Right lobe of liver (tissue), 6 donors: ENCODE results near the gene NRXN3. TPM values are rescaled to one million over a fixed set of nuclear protein-coding genes. Genes with fewer than 3 reads are reported as not detected.

Experiments
- ATAC-seq, 4 donors: fragments of 200-7000 bp; cut with Tn5 transposase; one replicate each; pipeline ENCODE4 v1.9.1; 2020; ENCODE audit warnings: mild to moderate bottlenecking in 4 of 4, moderate library complexity in 4 of 4
- DNase-seq, 3 donors: peaks; one replicate each; pipeline ENCODE4 v3.0.0-alpha.2; 2020
- H3K27ac ChIP-seq, 3 donors: fragments of 200-600 bp; one replicate each; pipeline ENCODE4 v1.8.0; 2022
- H3K27me3 ChIP-seq, 2 donors: fragments of 200-600 bp; one replicate each; pipeline ENCODE4 v1.8.0; 2022
- H3K36me3 ChIP-seq, 4 donors: fragments of 200-600 bp; sonication (generic) in 1 of 4; one replicate each; pipeline versions ENCODE4 v1.5.1 to v1.8.0; 2017 to 2022; ENCODE audit warnings: control low read depth in 1 of 4
- H3K4me1 ChIP-seq, 4 donors: fragments of 200-600 bp; sonication (generic) in 1 of 4; one replicate each; pipeline versions ENCODE4 v1.5.1 to v1.8.0; 2017 to 2022; ENCODE audit warnings: control low read depth in 1 of 4
- H3K4me3 ChIP-seq, 3 donors: fragments of 200-600 bp; one replicate each; pipeline ENCODE4 v1.8.0; 2022
- H3K9me3 ChIP-seq, 4 donors: fragments of 200-600 bp; sonication (generic) in 1 of 4; one replicate each; pipeline versions ENCODE4 v1.5.1 to v1.8.0; 2017 to 2022; ENCODE audit warnings: control low read depth in 1 of 4
- CTCF ChIP-seq, 4 donors: fragments of 200-600 bp in 3 of 4; fragments of 450-650 bp in 1 of 4; IDR thresholded peaks; one replicate each; pipeline versions ENCODE4 v1.5.1 to v1.8.0; 2016 to 2022; ENCODE audit warnings: antibody characterized with exemption in 4 of 4, mild to moderate bottlenecking in 2 of 4
- POLR2A ChIP-seq: fragments of 450-650 bp; IDR thresholded peaks from one replicate; pipeline ENCODE4 v1.6.1; 2017; ENCODE audit warnings: antibody characterized with exemption, mild to moderate bottlenecking
- WGBS: methylation state at CpG from one replicate; pipeline ENCODE4 v1.1.6; 2018; ENCODE audit warnings: low coverage, low lambda C conversion rate; ENCODE audit not compliant: insufficient coverage; ENCODE audit errors: missing lambda C conversion rate; 5-methylcytosine and 5-hydroxymethylcytosine counted together
- intact Hi-C, 2 donors: fragments of 100-400 bp; cut with DNase I; formaldehyde crosslinking; loops; one replicate each; pipeline versions ENCODE4 v1.11.2 to v1.14.1; 2022
- total RNA-seq, 6 experiments: library from RNA; depleted of rRNA in 2 of 6; stranded (reverse); fragments of >200 nt in 2 of 6; fragmentation: NEBNext Ultra II Directional in 3 of 6; extraction: Animal tissue kit (Norgen Biotek cat#: 25700) in 3 of 6; gene quantifications; one replicate each; pipeline versions ENCODE4 v1.1.0 to v1.2.4, GENCODE V29; 2016 to 2023
- donor health status: DM: no; HTN: yes; CAD: no.
- donor health status: DM: no; HTN: no; CAD: no.
- donor health status: DM: no; HTN: no; CAD: no.
- donor health status: DM: no; HTN: yes; CAD: no.
- donor health status: DM: no; HTN: yes; CAD: no.

Gene NRXN3
- total RNA-seq, 6 experiments from 2014 or later: 0.06 to 0.51 (median 0.23) TPM; not detected in 1

DNA sequence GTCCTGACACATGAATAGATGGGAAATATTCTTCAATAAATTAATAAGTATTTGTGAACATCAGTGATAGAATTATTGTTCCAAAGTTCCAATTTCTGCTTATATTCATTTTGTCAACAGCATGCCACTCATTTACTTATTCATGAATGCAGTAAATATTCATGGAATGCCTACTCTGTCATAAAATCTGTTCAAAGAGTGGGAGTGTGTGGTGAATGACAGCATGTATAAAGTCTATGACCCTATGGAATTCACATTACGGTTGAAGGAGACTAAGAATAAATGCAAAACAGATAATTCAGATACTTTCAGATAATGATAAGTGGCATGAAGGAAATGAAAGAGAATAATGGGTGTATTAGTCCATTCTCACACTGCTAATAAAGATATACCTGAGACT is 494.7 kb downstream of the NRXN3 start:
- intact Hi-C loops: no loop called here
- no peaks in the 10 kb centered on the region for H3K9me3 ChIP-seq
- H3K27ac ChIP-seq: no peak overlapping the region
- 36% methylated on average over 1 of the region's 1 CpG for WGBS
- DNase-seq (no peak), ATAC-seq (no peak)
- H3K4me1 ChIP-seq: no peaks in the 10 kb centered on the region
- H3K36me3 ChIP-seq: no peaks in the 10 kb centered on the region
- TF ChIP-seq POLR2A: no peak
- no peak for TF ChIP-seq CTCF (IDR thresholded peaks at IDR 0.05)
- no peak overlapping the region for H3K4me3 ChIP-seq
- H3K27me3 ChIP-seq: no peaks in the 10 kb centered on the region

GRCh38 chr14:78666336-78667056 is 496.3 kb downstream of the NRXN3 start:
- TF ChIP-seq CTCF (IDR thresholded peaks at IDR 0.05) (no peak), POLR2A (no peak)
- Histone ChIP-seq H3K9me3 (no peaks in the 10 kb centered on the region), H3K36me3 (no peaks in the 10 kb centered on the region), H3K27me3 (no peaks in the 10 kb centered on the region), H3K4me1 (no peaks in the 10 kb centered on the region), H3K4me3 (no peak overlapping the region), H3K27ac (no peak overlapping the region)
- DNase-seq (no peak), ATAC-seq (no peak)
- intact Hi-C loops: no loop called here
- 41% methylated on average over 5 of the region's 5 CpGs for WGBS

- WGBS: 32% methylated on average over 1 of the region's 1 CpG
- no peaks in the 10 kb centered on the region for H3K4me1 ChIP-seq
- no peak overlapping the region for H3K4me3 ChIP-seq
- no peaks in the 10 kb centered on the region for H3K27me3 ChIP-seq
- no peak for DNase-seq
- no peak overlapping the region for H3K27ac ChIP-seq
- no peaks in the 10 kb centered on the region for H3K9me3 ChIP-seq
- TF ChIP-seq CTCF (IDR thresholded peaks at IDR 0.05) (no peak), POLR2A (no peak)
- ATAC-seq: no peak
- no peaks in the 10 kb centered on the region for H3K36me3 ChIP-seq
- intact Hi-C loops: no loop called here
Measured at GRCh38 chr14:78667141-78667540, 497.0 kb downstream of the NRXN3 start.

GRCh38 chr14:78673845-78674244 is 503.7 kb downstream of the NRXN3 start:
- 55% methylated on average over 2 of the region's 3 CpGs for WGBS
- Histone ChIP-seq H3K4me3 (no peak overlapping the region), H3K27ac (no peak overlapping the region), H3K9me3 (no peaks in the 10 kb centered on the region), H3K4me1 (no peaks in the 10 kb centered on the region), H3K27me3 (no peaks in the 10 kb centered on the region), H3K36me3 (no peaks in the 10 kb centered on the region)
- intact Hi-C loops: no loop called here
- TF ChIP-seq CTCF (IDR thresholded peaks at IDR 0.05) (no peak), POLR2A (no peak)
- ATAC-seq (no peak), DNase-seq (no peak)

DNA sequence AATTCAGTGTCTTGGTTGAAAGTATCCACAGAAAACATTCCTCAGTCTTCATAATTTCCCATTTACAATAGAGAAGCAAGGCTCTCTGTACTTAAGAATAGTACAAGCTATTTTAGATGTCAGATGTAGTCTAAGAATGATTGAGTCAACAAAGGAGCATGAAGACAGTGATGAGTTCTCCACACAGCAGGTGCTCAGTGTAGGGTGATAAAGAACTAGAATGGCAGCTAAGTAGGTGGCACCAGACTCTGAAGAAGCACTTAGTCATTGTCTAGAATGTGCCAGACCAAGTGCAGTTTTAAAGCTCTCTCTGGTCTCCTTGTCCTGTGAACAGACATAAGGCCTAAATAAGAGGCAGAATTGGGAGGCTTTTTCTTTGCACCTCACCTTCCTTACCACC is 504.6 kb downstream of the NRXN3 start:
- intact Hi-C loops: no loop called here
- H3K4me1 ChIP-seq: no peaks in the 10 kb centered on the region
- no peak for DNase-seq
- TF ChIP-seq CTCF (IDR thresholded peaks at IDR 0.05) (no peak), POLR2A (no peak)
- no peaks in the 10 kb centered on the region for H3K27me3 ChIP-seq
- no peak for ATAC-seq
- no peaks in the 10 kb centered on the region for H3K9me3 ChIP-seq
- no peak overlapping the region for H3K4me3 ChIP-seq
- H3K36me3 ChIP-seq: no peaks in the 10 kb centered on the region
- H3K27ac ChIP-seq: no peak overlapping the region
